ENCODE measurements around the gene LMTK3.

LMTK3 gene

DNA sequence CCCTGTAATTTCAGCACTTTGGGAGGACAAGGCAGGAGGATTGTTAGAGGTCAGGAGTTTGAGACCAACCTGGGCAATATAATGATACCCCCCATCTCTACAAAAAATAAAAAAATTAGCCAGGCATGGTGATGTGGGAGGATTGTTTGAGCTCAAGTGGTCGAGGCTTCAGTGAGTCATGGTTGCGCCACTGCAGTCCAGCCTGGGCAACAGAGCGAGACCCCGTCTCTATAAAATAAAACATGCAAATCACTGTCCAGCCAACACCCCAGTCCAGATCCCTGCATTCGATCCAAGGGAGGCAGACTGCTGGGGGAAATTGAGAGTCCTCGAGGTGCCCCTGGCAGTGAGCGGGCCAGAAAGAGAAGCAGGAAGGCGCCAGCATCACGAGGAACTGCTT lies 35.5 kb downstream of the LMTK3 start:
- H3K27me3 ChIP-seq (ENCODE audit: insufficient read depth, low read length) = no peaks in the 10 kb centered on the region
- H3K9me3 ChIP-seq (ENCODE audit: insufficient read depth, low read depth, low read length) = no peaks in the 10 kb centered on the region
- H3K9ac ChIP-seq (ENCODE audit: low read depth, low read length) = no peak overlapping the region
- peaks cover 86% of the 10 kb centered on the region for H3K36me3 ChIP-seq (ENCODE audit: insufficient read depth, low read length)
- no peak overlapping the region for H3K27ac ChIP-seq (ENCODE audit: low read depth, low read length)
- no peaks in the 10 kb centered on the region for H3K4me1 ChIP-seq (ENCODE audit: insufficient read depth, low read length)
- WGBS = 96% methylated on average over 9 of the region's 9 CpGs
- H3K4me3 ChIP-seq (ENCODE audit: low read length) = no peak overlapping the region

DNA sequence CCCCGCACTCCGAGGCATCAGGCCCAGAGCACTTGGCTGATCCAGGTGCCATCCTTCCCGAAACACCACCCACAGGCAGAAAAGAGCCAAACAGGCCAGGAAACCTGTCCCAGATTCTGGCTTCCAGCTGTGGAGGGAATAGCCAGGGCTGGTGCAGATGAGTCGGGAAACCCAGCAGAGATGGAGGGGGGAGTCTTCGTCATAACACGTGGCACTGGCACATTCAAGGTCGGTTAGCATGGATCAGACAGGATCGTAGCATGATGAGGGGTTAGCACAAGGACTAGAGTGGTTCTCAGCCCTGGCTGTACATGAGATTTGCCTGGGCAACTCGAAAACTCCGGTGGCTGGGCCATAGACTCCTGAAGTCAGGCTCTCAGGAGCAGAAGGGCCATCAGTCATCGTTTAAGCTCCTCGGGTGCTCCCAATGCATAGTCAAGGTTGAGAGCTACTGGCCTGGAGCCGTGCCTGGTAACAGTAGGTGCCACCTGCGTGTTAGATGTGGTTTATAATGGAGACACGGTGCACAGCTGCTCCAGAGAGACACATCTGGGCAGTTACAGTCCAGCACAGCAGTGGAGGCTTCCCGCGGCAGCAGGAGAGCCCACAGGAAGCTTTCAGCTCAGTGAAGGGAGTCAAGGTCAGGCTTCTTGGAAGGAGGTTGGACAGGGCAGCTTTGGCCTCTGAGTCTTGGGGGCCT lies 36.1 kb downstream of the LMTK3 start:
- 94% methylated on average over 17 of the region's 17 CpGs for WGBS
- no peak overlapping the region for H3K27ac ChIP-seq (ENCODE audit: low read depth, low read length)
- H3K4me3 ChIP-seq (ENCODE audit: low read length) = no peak overlapping the region
- H3K4me1 ChIP-seq (ENCODE audit: insufficient read depth, low read length) = no peaks in the 10 kb centered on the region
- peaks cover 89% of the 10 kb centered on the region for H3K36me3 ChIP-seq (ENCODE audit: insufficient read depth, low read length)
- H3K9me3 ChIP-seq (ENCODE audit: insufficient read depth, low read depth, low read length) = no peaks in the 10 kb centered on the region
- H3K9ac ChIP-seq (ENCODE audit: low read depth, low read length) = no peak overlapping the region
- no peaks in the 10 kb centered on the region for H3K27me3 ChIP-seq (ENCODE audit: insufficient read depth, low read length)

DNA sequence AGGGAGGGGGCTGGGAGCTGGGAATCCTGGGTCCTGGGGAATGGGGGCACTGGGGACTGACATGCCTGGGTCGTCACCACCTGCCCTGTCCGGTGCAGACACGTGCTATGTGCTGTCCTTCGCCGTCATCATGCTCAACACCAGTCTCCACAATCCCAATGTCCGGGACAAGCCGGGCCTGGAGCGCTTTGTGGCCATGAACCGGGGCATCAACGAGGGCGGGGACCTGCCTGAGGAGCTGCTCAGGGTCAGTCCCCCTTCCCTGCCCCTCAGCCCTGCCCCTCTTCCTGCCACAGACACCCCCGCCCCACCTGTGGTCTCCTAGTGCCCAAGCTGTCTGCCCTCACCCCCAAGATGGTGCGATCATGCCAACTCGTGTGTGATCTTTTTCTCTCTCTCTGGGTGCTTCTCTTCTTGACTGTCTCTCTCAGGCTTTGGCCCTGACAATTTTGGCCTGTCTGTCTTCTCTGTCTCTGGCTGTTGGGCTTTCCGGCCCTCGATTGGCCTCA lies 37.5 kb downstream of the LMTK3 start:
- Histone ChIP-seq H3K9me3 (ENCODE audit: insufficient read depth, low read depth, low read length) (no peaks in the 10 kb centered on the region), H3K9ac (ENCODE audit: low read depth, low read length) (no peak overlapping the region), H3K36me3 (ENCODE audit: insufficient read depth, low read length) (peaks cover 80% of the 10 kb centered on the region), H3K4me3 (ENCODE audit: low read length) (no peak overlapping the region), H3K4me1 (ENCODE audit: insufficient read depth, low read length) (no peaks in the 10 kb centered on the region), H3K27ac (ENCODE audit: low read depth, low read length) (no peak overlapping the region), H3K27me3 (ENCODE audit: insufficient read depth, low read length) (no peaks in the 10 kb centered on the region)
- 95% methylated on average over 16 of the region's 16 CpGs for WGBS

DNA sequence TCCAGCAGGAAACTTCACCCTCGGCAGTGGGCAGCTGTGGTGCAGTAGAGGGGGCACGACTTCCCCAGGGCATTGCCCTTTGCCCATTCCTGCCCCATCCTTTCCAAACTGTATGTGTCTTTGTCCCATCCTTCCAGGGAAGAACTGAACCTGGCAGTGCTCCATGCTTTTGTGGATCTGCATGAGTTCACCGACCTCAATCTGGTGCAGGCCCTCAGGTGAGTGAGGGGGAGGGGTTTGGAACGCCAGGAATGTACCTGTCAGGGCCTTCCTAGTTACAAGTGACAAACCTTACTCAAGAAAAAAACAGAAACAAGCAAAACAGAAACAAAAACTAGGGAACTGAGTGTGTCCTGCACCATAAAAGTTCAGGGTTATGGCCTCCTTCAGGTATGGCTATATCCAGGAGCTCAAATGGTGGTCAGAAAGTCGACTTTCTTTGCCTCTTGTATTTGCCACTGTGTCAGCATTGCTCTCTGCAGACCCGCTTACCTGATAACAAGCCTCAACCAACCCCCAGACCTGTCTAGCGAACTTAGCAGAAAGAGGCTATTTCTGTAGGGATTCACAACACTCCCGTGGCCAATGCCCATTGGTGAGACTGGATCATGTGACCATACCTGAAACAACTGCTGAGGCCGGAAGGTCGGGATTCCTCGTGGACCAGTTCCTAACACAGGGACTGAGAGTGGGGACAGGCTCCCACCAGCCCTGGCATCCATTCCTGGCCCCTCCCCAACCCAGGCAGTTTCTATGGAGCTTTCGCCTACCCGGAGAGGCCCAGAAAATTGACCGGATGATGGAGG lies 38.3 kb downstream of the LMTK3 start:
- Histone ChIP-seq H3K4me3 (ENCODE audit: low read length) (no peak overlapping the region), H3K36me3 (ENCODE audit: insufficient read depth, low read length) (peaks cover 76% of the 10 kb centered on the region), H3K9me3 (ENCODE audit: insufficient read depth, low read depth, low read length) (no peaks in the 10 kb centered on the region), H3K9ac (ENCODE audit: low read depth, low read length) (no peak overlapping the region), H3K27ac (ENCODE audit: low read depth, low read length) (no peak overlapping the region), H3K4me1 (ENCODE audit: insufficient read depth, low read length) (no peaks in the 10 kb centered on the region), H3K27me3 (ENCODE audit: insufficient read depth, low read length) (no peaks in the 10 kb centered on the region)
- WGBS = 93% methylated on average over 14 of the region's 14 CpGs

DNA sequence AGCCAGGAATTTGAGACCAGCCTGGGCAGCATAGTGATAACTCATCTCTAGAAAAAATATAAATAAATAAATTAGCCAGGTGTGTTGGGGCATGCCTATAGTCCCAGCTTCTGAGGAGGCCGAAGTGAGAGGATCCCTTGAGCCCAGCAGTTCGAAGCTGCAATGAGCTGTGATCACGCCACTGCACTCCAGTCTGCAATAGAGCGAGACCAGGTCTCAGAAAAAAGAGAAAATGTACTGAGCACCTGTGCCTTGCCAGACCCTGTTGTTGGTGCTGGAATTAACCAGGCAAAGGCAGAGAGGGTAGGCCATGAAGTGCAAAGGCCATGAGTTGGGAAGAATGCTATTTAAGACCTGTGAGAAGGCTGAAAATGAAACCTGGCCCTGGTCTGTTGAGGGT lies 39.8 kb downstream of the LMTK3 start:
- Histone ChIP-seq H3K36me3 (ENCODE audit: insufficient read depth, low read length) (peaks cover 64% of the 10 kb centered on the region), H3K4me1 (ENCODE audit: insufficient read depth, low read length) (no peaks in the 10 kb centered on the region), H3K9ac (ENCODE audit: low read depth, low read length) (no peak overlapping the region), H3K27ac (ENCODE audit: low read depth, low read length) (no peak overlapping the region), H3K27me3 (ENCODE audit: insufficient read depth, low read length) (no peaks in the 10 kb centered on the region), H3K9me3 (ENCODE audit: insufficient read depth, low read depth, low read length) (no peaks in the 10 kb centered on the region), H3K4me3 (ENCODE audit: low read length) (no peak overlapping the region)
- 93% methylated on average over 4 of the region's 4 CpGs for WGBS

DNA sequence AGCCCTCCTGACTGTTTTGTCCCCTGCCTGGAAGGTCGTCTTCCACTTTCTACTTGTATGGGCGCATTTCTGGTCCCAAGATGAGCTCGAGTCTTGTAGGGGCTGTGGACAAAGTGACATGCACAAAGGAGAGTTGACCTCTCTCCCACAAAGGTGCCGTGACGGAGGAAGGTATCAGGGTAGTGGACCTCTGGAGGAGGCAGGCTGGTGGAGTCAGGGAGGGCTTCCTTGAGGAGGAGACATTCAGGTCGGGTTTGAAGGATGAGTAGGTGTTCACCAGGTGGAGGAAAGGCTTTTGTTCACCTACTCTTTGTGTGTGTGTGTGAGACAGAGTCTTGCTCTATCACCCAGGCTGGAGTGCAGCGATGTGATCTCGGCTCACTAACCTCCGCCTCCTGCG lies 40.8 kb downstream of the LMTK3 start:
- no peak overlapping the region for H3K9ac ChIP-seq (ENCODE audit: low read depth, low read length)
- no peaks in the 10 kb centered on the region for H3K4me1 ChIP-seq (ENCODE audit: insufficient read depth, low read length)
- WGBS = 97% methylated on average over 10 of the region's 10 CpGs
- H3K36me3 ChIP-seq (ENCODE audit: insufficient read depth, low read length) = peaks cover 56% of the 10 kb centered on the region
- H3K27ac ChIP-seq (ENCODE audit: low read depth, low read length) = no peak overlapping the region
- no peaks in the 10 kb centered on the region for H3K27me3 ChIP-seq (ENCODE audit: insufficient read depth, low read length)
- H3K4me3 ChIP-seq (ENCODE audit: low read length) = no peak overlapping the region
- no peaks in the 10 kb centered on the region for H3K9me3 ChIP-seq (ENCODE audit: insufficient read depth, low read depth, low read length)

DNA sequence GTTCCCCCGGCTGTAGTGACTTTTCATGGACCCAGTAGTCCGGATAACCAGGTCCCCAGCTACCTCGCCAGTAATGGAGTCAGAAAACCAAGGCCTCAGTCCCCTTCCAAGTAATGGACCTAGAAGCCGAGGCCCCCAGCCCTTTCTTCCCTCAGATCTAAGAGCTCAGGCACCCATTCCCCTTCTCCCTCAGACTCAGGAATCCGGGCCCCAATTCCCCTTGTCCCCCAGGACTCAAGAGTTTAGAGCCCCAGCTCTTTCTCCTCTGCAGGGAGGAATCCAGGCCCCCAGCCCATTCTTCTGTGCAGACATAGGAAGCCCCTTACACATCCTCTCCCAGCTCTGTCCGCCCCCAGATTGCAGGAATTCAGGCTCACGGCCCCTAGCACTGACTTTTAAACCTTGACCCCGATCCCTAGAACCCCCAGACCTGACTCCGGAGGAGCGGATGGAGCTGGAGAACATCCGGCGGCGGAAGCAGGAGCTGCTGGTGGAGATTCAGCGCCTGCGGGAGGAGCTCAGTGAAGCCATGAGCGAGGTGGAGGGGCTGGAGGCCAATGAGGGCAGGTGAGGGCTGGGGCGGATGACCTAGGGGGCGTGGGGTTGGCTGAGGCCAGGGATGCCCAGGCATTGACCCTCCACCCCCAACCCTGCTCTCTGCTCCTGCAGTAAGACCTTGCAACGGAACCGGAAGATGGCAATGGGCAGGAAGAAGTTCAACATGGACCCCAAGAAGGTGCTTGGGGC lies 41.5 kb downstream of the LMTK3 start:
- 73% methylated on average over 20 of the region's 20 CpGs for WGBS
- Histone ChIP-seq H3K27me3 (ENCODE audit: insufficient read depth, low read length) (no peaks in the 10 kb centered on the region), H3K9me3 (ENCODE audit: insufficient read depth, low read depth, low read length) (no peaks in the 10 kb centered on the region), H3K36me3 (ENCODE audit: insufficient read depth, low read length) (peaks cover 48% of the 10 kb centered on the region), H3K4me3 (ENCODE audit: low read length) (peak overlapping the region; percentile 90), H3K4me1 (ENCODE audit: insufficient read depth, low read length) (no peaks in the 10 kb centered on the region), H3K27ac (ENCODE audit: low read depth, low read length) (peak overlapping the region; percentile 100; the same call in 1 of the 2 replicates), H3K9ac (ENCODE audit: low read depth, low read length) (peak overlapping the region; percentile 66)

DNA sequence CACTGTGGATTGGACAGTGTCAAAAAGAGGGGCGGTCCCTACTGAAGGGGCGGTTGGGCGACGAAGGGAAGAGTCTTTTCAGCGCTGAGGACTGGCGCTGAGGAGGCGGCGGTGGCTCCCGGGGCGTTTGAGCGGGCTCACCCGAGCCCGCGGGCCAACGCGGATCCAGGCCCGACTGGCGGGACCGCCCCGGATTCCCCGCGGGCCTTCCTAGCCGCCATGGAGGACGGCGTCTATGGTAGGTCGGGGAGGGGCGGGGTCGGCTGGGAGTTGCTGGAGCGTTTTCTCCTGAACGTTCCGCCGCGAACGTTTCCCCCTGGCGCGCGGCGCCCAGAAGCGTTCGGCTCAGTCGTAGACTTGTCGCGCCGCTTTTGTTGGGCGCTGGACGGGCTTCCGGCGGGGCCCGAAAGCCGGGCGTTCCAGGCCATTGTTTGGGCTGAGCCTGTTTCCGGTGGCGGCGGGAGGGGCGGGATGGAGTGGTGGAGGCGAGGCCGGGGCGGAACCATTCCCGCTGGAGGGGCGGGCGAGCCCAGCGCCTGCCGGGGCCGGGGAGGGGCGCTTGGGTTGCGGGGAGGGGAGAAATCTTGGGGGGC lies 42.2 kb downstream of the LMTK3 start, which contains the start of gene CYTH2:
Gene CYTH2 (plus strand): TSS at position 81 of the 593 bp plus-strand sequence. CDS start 139 bp downstream, at position 220.
- peak within 1 kb of the TSS; percentile 99 for H3K9ac ChIP-seq (ENCODE audit: low read depth, low read length)
- H3K4me1 ChIP-seq (ENCODE audit: insufficient read depth, low read length) = no peaks in the 10 kb centered on the region
- H3K36me3 ChIP-seq (ENCODE audit: insufficient read depth, low read length) = peaks cover 41% of the 10 kb centered on the region
- H3K27ac ChIP-seq (ENCODE audit: low read depth, low read length) = peak within 1 kb of the TSS; percentile 100
- no peaks in the 10 kb centered on the region for H3K9me3 ChIP-seq (ENCODE audit: insufficient read depth, low read depth, low read length)
- peak within 1 kb of the TSS; percentile 90 for H3K4me3 ChIP-seq (ENCODE audit: low read length)
- under 1% methylated on average over 62 of the region's 66 CpGs for WGBS
- no peaks in the 10 kb centered on the region for H3K27me3 ChIP-seq (ENCODE audit: insufficient read depth, low read length)

DNA sequence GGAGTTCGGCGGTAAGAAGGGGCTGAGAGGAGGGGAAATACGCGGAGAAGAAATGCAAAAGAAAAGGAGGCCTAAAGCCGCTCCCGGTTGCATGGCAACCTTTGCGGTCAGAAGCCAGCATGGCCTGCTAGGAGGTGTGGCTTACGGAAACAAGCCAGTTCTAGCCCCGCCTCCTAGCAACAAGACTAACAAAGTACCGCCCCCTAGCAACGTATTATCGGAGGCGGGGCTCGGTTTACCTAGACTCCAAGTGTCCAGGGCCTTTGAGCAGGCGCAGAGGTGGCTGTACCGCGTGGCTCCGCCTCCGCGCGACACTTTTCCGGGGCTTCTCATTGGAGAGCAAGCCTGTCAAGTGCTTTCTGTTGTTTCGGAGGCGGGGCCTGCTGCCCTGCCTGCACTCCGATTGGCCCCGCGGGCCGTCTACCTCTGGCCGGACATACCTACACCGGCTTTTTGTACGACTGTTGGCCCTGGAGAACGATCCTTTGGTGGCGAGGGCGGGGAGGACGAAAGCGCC lies 42.8 kb downstream of the LMTK3 start:
- peaks cover 35% of the 10 kb centered on the region for H3K36me3 ChIP-seq (ENCODE audit: insufficient read depth, low read length)
- H3K4me1 ChIP-seq (ENCODE audit: insufficient read depth, low read length) = no peaks in the 10 kb centered on the region
- peak overlapping the region; percentile 100 for H3K27ac ChIP-seq (ENCODE audit: low read depth, low read length)
- H3K9me3 ChIP-seq (ENCODE audit: insufficient read depth, low read depth, low read length) = no peaks in the 10 kb centered on the region
- WGBS = under 1% methylated on average over 36 of the region's 36 CpGs
- H3K9ac ChIP-seq (ENCODE audit: low read depth, low read length) = peak overlapping the region; percentile 99
- no peaks in the 10 kb centered on the region for H3K27me3 ChIP-seq (ENCODE audit: insufficient read depth, low read length)
- peak overlapping the region; percentile 90 for H3K4me3 ChIP-seq (ENCODE audit: low read length)

DNA sequence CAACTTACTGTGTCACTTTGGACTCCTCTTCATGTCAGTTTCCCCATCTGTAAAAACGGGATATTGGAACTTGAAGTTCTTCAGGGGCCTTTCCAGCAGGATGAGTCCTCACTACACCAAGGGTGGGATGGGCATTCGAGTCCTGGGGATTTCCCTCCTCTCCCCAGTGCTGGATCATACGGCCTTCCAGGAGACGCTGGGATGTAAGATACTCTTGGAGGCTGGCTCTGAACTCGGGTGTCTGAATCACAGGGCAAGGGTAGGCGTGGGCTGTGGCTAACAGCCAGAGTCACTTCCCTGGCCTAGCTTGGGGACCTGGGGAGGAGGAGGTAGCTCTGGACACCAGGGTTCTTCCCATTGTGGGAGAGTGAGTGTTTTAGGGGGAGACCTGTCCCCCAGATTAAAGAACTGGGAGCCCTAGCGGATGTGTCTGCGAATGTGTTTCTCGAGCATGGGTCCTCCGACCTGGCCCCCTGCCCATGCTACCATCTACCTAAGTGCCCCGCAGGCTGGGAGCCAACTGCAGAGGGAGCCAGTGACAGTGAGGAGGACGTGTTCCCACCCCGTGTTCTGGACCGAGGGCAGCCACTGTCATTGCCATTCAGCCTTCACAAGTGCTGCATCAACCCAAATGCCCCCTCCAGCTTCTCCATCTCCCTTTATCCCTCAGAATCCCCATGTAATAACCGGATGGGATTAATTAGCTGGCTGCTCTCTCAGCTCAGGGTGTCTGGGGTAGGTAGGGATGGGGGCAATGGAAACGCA lies 44.9 kb downstream of the LMTK3 start:
- Histone ChIP-seq H3K36me3 (ENCODE audit: insufficient read depth, low read length) (peaks cover 15% of the 10 kb centered on the region), H3K27ac (ENCODE audit: low read depth, low read length) (no peak overlapping the region), H3K4me3 (ENCODE audit: low read length) (no peak overlapping the region), H3K9ac (ENCODE audit: low read depth, low read length) (no peak overlapping the region), H3K27me3 (ENCODE audit: insufficient read depth, low read length) (no peaks in the 10 kb centered on the region), H3K4me1 (ENCODE audit: insufficient read depth, low read length) (no peaks in the 10 kb centered on the region), H3K9me3 (ENCODE audit: insufficient read depth, low read depth, low read length) (no peaks in the 10 kb centered on the region)
- WGBS = 80% methylated on average over 16 of the region's 16 CpGs

Data from HUES64 (cell line).